Pancreas (tissue), 10 donors: ENCODE data around the gene DPF3. TPM values are rescaled to one million over a fixed set of nuclear protein-coding genes. Genes with fewer than 3 reads are reported as not detected.
A peak's percentile ranks its signal among the peaks of the same experiment; 100 is the strongest.

Experiments
- ATAC-seq, 4 donors: fragments of 200-7000 bp; cut with Tn5 transposase; one replicate each; pipeline versions ENCODE4 v1.8.0 to v1.9.1; 2020; ENCODE audit warnings: mild to moderate bottlenecking in 4 of 4, moderate library complexity in 4 of 4
- DNase-seq, 6 donors: peaks; one replicate each; pipeline ENCODE4 v3.0.0-alpha.2; 2020
- FAIRE-seq: peaks from 2 replicates; lab custom pipeline; 2012; peaks lifted over from hg19 to GRCh38; lab: Jason Lieb, UNC
- H3K27ac ChIP-seq, 4 donors: fragments of 200-600 bp; sonication (generic); 1 replicate in 3 of 4; 2 replicates in 1 of 4; pipeline versions ENCODE4 v1.5.0 to v1.8.0; 2020
- H3K27me3 ChIP-seq, 4 donors: fragments of 200-600 bp; one replicate each; pipeline ENCODE4 v1.8.0; 2021
- H3K36me3 ChIP-seq, 3 donors: fragments of 200-600 bp; sonication (generic) in 1 of 3; one replicate each; pipeline versions ENCODE4 v1.5.0 to v1.8.0; 2020 to 2021
- H3K4me1 ChIP-seq, 3 donors: fragments of 200-600 bp; one replicate each; pipeline ENCODE4 v1.8.0; 2021
- H3K4me3 ChIP-seq, 4 donors: fragments of 200-600 bp; sonication (generic) in 2 of 4; one replicate each; pipeline versions ENCODE4 v1.5.0 to v1.8.0; 2020 to 2021
- H3K9me3 ChIP-seq, 4 donors: fragments of 200-600 bp; one replicate each; pipeline ENCODE4 v1.8.0; 2021
- CTCF ChIP-seq, 4 donors: fragments of 200-600 bp; sonication (generic) in 3 of 4; IDR thresholded peaks; one replicate each; pipeline versions ENCODE4 v1.5.0 to v1.8.0; 2021; ENCODE audit warnings: antibody characterized with exemption in 4 of 4
- WGBS, 2 donors: extraction: QIAGEN DNeasy Blood & Tissue Kit; methylation state at CpG; one replicate each; pipeline ENCODE4 v1.1.7; 2013; 5-methylcytosine and 5-hydroxymethylcytosine counted together
- intact Hi-C, 3 donors: fragments of 100-400 bp; cut with DNase I; formaldehyde crosslinking; loops; one replicate each; pipeline versions ENCODE4 v1.11.1 to v1.14.2; 2022
- polyA plus RNA-seq, 2 donors: library from polyadenylated mRNA; stranded (reverse); fragments of 200-250 nt; gene quantifications; one replicate each; pipeline ENCODE4 v1.2.3, GENCODE V29; 2013
- total RNA-seq, 6 donors: library from RNA; stranded (reverse); fragmentation: NEBNext Ultra II Directional in 4 of 6; extraction: Animal tissue kit (Norgen Biotek cat#: 25700) in 4 of 6; gene quantifications; one replicate each; pipeline versions ENCODE4 v1.2.1 to v1.2.4, GENCODE V29; 2021 to 2023
- donor health status: healthy with polysubstance abuse.
- donor health status: DM: no; HTN: no; CAD: no; lungs with moderate emphysema.
- donor health status: DM: no; HTN: no; CAD: no.
- donor health status: control.
- donor health status: control.
- donor health status: Bipolar disorder and iron deficiency.
- donor health status: DM: yes; HTN: yes; CAD: no.
- donor health status: DM: no; HTN: no; CAD: no.
- donor health status: DM: no; HTN: no; CAD: no.
- donor health status: DM: yes; HTN: yes; CAD: no.

The DPF3 gene
- total and polyA plus RNA-seq, 8 donors, result 0.14 to 1.3 (median 0.86) TPM

- DNase-seq, result no peak
- H3K36me3 ChIP-seq, result no peaks in the 10 kb centered on the region
- H3K4me1 ChIP-seq, result peaks cover 2 to 4% (median 3%) of the 10 kb centered on the region in 3 donors
- WGBS, 2 donors, result 79 to 86% methylated on average over 5 of the region's 5 CpGs
- H3K9me3 ChIP-seq, result no peaks in the 10 kb centered on the region
- ATAC-seq, result no peak
- no peaks in the 10 kb centered on the region for H3K27me3 ChIP-seq
- H3K27ac ChIP-seq, result no peak overlapping the region
- TF ChIP-seq CTCF (IDR thresholded peaks at IDR 0.05), result no peak
- H3K4me3 ChIP-seq, result no peak overlapping the region
- FAIRE-seq, result no peak
- intact Hi-C loops, result no loop called here
These were observed 305.4 kb downstream of the DPF3 start for GRCh38 chr14:72588521-72588920.

GRCh38 chr14:72583316-72584272 lies 310.3 kb downstream of the DPF3 start:
- ATAC-seq (peak; percentile 80 to 96 (median 92)), DNase-seq (peak in 1 of 6 donors; percentile 31), FAIRE-seq (no peak)
- no peaks in the 10 kb centered on the region for H3K27me3 ChIP-seq
- H3K27ac ChIP-seq, result no peak overlapping the region
- intact Hi-C loops, result no loop called here
- H3K4me3 ChIP-seq, result no peak overlapping the region
- 52 to 60% methylated on average over 5 of the region's 5 CpGs for WGBS, 2 donors
- TF ChIP-seq CTCF (IDR thresholded peaks at IDR 0.05), result no peak
- H3K36me3 ChIP-seq, result no peaks in the 10 kb centered on the region
- H3K9me3 ChIP-seq, result no peaks in the 10 kb centered on the region
- peaks cover 3 to 7% (median 5%) of the 10 kb centered on the region in 3 donors for H3K4me1 ChIP-seq

GRCh38 chr14:72582582-72582981 lies 311.3 kb downstream of the DPF3 start:
- no peak for TF ChIP-seq CTCF (IDR thresholded peaks at IDR 0.05)
- DNase-seq (no peak), FAIRE-seq (no peak), ATAC-seq (peak in 2 of 4 donors; percentile 37 to 44)
- 34 to 70% methylated on average over 1 of the region's 1 CpG for WGBS, 2 donors
- H3K27me3 ChIP-seq, result no peaks in the 10 kb centered on the region
- peaks cover 3 to 7% (median 5%) of the 10 kb centered on the region in 3 donors for H3K4me1 ChIP-seq
- intact Hi-C loops, result no loop called here
- no peaks in the 10 kb centered on the region for H3K9me3 ChIP-seq
- H3K4me3 ChIP-seq, result no peak overlapping the region
- no peaks in the 10 kb centered on the region for H3K36me3 ChIP-seq
- no peak overlapping the region for H3K27ac ChIP-seq

GRCh38 chr14:72578514-72578913 lies 315.4 kb downstream of the DPF3 start:
- Histone ChIP-seq H3K27me3 (no peaks in the 10 kb centered on the region), H3K9me3 (no peaks in the 10 kb centered on the region), H3K4me1 (peaks cover 5 to 12% (median 12%) of the 10 kb centered on the region in 3 donors), H3K36me3 (no peaks in the 10 kb centered on the region), H3K4me3 (no peak overlapping the region), H3K27ac (no peak overlapping the region)
- DNase-seq (no peak), ATAC-seq (no peak), FAIRE-seq (no peak)
- intact Hi-C loops, result no loop called here
- TF ChIP-seq CTCF (IDR thresholded peaks at IDR 0.05), result no peak
- WGBS, 2 donors, result 87 to 91% methylated on average over 5 of the region's 5 CpGs

GRCh38 chr14:72577521-72577920 lies 316.4 kb downstream of the DPF3 start:
- Histone ChIP-seq H3K36me3 (no peaks in the 10 kb centered on the region), H3K27me3 (no peaks in the 10 kb centered on the region), H3K4me1 (peaks cover 5 to 17% (median 10%) of the 10 kb centered on the region in 3 donors), H3K27ac (no peak overlapping the region), H3K4me3 (no peak overlapping the region), H3K9me3 (no peaks in the 10 kb centered on the region)
- DNase-seq, result no peak
- FAIRE-seq, result no peak
- no peak for ATAC-seq
- WGBS, 2 donors, result 62 to 71% methylated on average over 5 of the region's 5 CpGs
- TF ChIP-seq CTCF (IDR thresholded peaks at IDR 0.05), result no peak
- intact Hi-C loops, result no loop called here
